NCI-H345 (cell line): Measurements from ENCODE around the gene CREB5.

Experiments
- DNase-seq: peaks from one replicate; lab custom pipeline; 2025; lab: John Stamatoyannopoulos, UW

The CREB5 gene

GRCh38 chr7:28613262-28613661 is 200.9 kb downstream of the CREB5 start:
- DNase-seq: no peak

GRCh38 chr7:28615091-28615490 is 202.8 kb downstream of the CREB5 start:
- DNase-seq: no peak

GRCh38 chr7:28617308-28617880 is 205.1 kb downstream of the CREB5 start:
- DNase-seq: no peak

- no peak for DNase-seq
Observed at GRCh38 chr7:28618383-28618782, 206.1 kb downstream of the CREB5 start.

GRCh38 chr7:28619256-28619655 is 206.9 kb downstream of the CREB5 start:
- no peak for DNase-seq

- no peak for DNase-seq
Observed at GRCh38 chr7:28621369-28621841, 209.1 kb downstream of the CREB5 start.

GRCh38 chr7:28623105-28623730 is 210.9 kb downstream of the CREB5 start:
- no peak for DNase-seq

GRCh38 chr7:28623863-28624262 is 211.5 kb downstream of the CREB5 start:
- DNase-seq: peak; percentile 33

GRCh38 chr7:28625432-28625831 is 213.1 kb downstream of the CREB5 start:
- no peak for DNase-seq

GRCh38 chr7:28626221-28626620 is 213.9 kb downstream of the CREB5 start:
- DNase-seq: no peak

- peak; percentile 38 for DNase-seq
Observed at GRCh38 chr7:28626624-28627262, 214.4 kb downstream of the CREB5 start.

- DNase-seq: no peak
Observed at GRCh38 chr7:28627263-28627653, 214.9 kb downstream of the CREB5 start.

GRCh38 chr7:28627896-28628295 is 215.6 kb downstream of the CREB5 start:
- DNase-seq: no peak

- DNase-seq: no peak
Observed at GRCh38 chr7:28629216-28629842, 217.0 kb downstream of the CREB5 start.

- no peak for DNase-seq
Observed at GRCh38 chr7:28630350-28630749, 218.0 kb downstream of the CREB5 start.

GRCh38 chr7:28631995-28632394 is 219.7 kb downstream of the CREB5 start:
- DNase-seq: no peak

- DNase-seq: no peak
Observed at GRCh38 chr7:28638914-28639313, 226.6 kb downstream of the CREB5 start.

GRCh38 chr7:28640001-28640400 is 227.7 kb downstream of the CREB5 start:
- no peak for DNase-seq

- no peak for DNase-seq
Observed at GRCh38 chr7:28641752-28642545, 229.6 kb downstream of the CREB5 start.

GRCh38 chr7:28643188-28643569 is 230.9 kb downstream of the CREB5 start:
- DNase-seq: no peak

GRCh38 chr7:28643584-28644340 is 231.4 kb downstream of the CREB5 start:
- no peak for DNase-seq
